AG08395 (cell line): ENCODE data around the gene ADGRB3.
"Not testable (repeated sequence)": the region's sequence is repeated elsewhere in the genome, so short reads cannot be mapped to it uniquely, and the experiment has no call there.

Source experiments
- DNase-seq: peaks from one replicate; pipeline ENCODE4 v3.0.0; 2012; ENCODE audit warnings: mixed read lengths, low spot score

ADGRB3 gene

GRCh38 chr6:68650142-68650541, 15.1 kb downstream of the ADGRB3 start:
- no peak for DNase-seq

- DNase-seq = no peak
These were observed 16.2 kb downstream of the ADGRB3 start for GRCh38 chr6:68651011-68651985.

GRCh38 chr6:68652117-68652536, 17.0 kb downstream of the ADGRB3 start:
- DNase-seq = no peak

- no peak for DNase-seq
These were observed 18.1 kb downstream of the ADGRB3 start for GRCh38 chr6:68653074-68653705.

GRCh38 chr6:68653706-68654089, 18.6 kb downstream of the ADGRB3 start:
- no peak for DNase-seq

- DNase-seq = no peak
These were observed 19.1 kb downstream of the ADGRB3 start for GRCh38 chr6:68654134-68654533.

- no peak for DNase-seq
These were observed 19.9 kb downstream of the ADGRB3 start for GRCh38 chr6:68655028-68655427.

- no peak for DNase-seq
These were observed 22.5 kb downstream of the ADGRB3 start for GRCh38 chr6:68657374-68658139.

- no peak for DNase-seq
These were observed 23.3 kb downstream of the ADGRB3 start for GRCh38 chr6:68658338-68658737.

GRCh38 chr6:68673255-68673654, 38.2 kb downstream of the ADGRB3 start:
- no peak for DNase-seq

- no peak for DNase-seq
These were observed 40.5 kb downstream of the ADGRB3 start for GRCh38 chr6:68675548-68675947.

- DNase-seq = not testable (repeated sequence)
These were observed 41.0 kb downstream of the ADGRB3 start for GRCh38 chr6:68676094-68676493.

GRCh38 chr6:68677058-68677457, 42.0 kb downstream of the ADGRB3 start:
- no peak for DNase-seq

GRCh38 chr6:68679399-68679798, 44.3 kb downstream of the ADGRB3 start:
- no peak for DNase-seq

- DNase-seq = no peak
These were observed 45.2 kb downstream of the ADGRB3 start for GRCh38 chr6:68680264-68680663.

GRCh38 chr6:68689910-68690309, 54.8 kb downstream of the ADGRB3 start:
- DNase-seq = no peak

GRCh38 chr6:68691120-68691519, 56.0 kb downstream of the ADGRB3 start:
- no peak for DNase-seq

- no peak for DNase-seq
These were observed 58.2 kb downstream of the ADGRB3 start for GRCh38 chr6:68693271-68693670.

- no peak for DNase-seq
These were observed 60.3 kb downstream of the ADGRB3 start for GRCh38 chr6:68695403-68695802.

- no peak for DNase-seq
These were observed 60.8 kb downstream of the ADGRB3 start for GRCh38 chr6:68695838-68696237.

GRCh38 chr6:68697394-68697793, 62.3 kb downstream of the ADGRB3 start:
- no peak for DNase-seq

- DNase-seq = no peak
These were observed 66.1 kb downstream of the ADGRB3 start for GRCh38 chr6:68701159-68701558.

- DNase-seq = no peak
These were observed 69.4 kb downstream of the ADGRB3 start for GRCh38 chr6:68704485-68704884.
